Activated CD8-positive, alpha-beta T cell treated with anti-CD3 and anti-CD28 coated beads for 36 hours (primary cell): ENCODE results near the gene ADISSP. TPM values are rescaled to one million over a fixed set of nuclear protein-coding genes. Genes with fewer than 3 reads are reported as not detected.

Experiments
- ATAC-seq: fragments of 200-7000 bp; cut with Tn5 transposase; one replicate; pipeline ENCODE4 v1.10.0; 2021; ENCODE audit warnings: mild to moderate bottlenecking, moderate library complexity
- CTCF ChIA-PET: fragments of 350-600 bp; sonication (Branson Sonifier 250); formaldehyde crosslinking; loops from one replicate; lab custom pipeline; 2021; ENCODE audit warnings: antibody characterized with exemption; lab: Charles Lee
- POLR2A ChIA-PET: fragments of 350-600 bp; sonication (Branson Sonifier 250); formaldehyde crosslinking; loops from one replicate; lab custom pipeline; 2021; ENCODE audit warnings: antibody characterized with exemption; lab: Charles Lee
- DNase-seq: peaks from one replicate; pipeline ENCODE4 v3.0.0-alpha.2; 2020
- H3K27ac Mint-ChIP-seq: one replicate; pipeline ENCODE4 v1.8.0; 2021; ENCODE audit warnings: mild to moderate bottlenecking, mixed read lengths
- H3K27me3 Mint-ChIP-seq: one replicate; pipeline ENCODE4 v1.8.0; 2021; ENCODE audit warnings: mixed read lengths
- H3K36me3 Mint-ChIP-seq: one replicate; pipeline ENCODE4 v1.8.0; 2021; ENCODE audit warnings: low read depth, mixed read lengths
- H3K4me1 Mint-ChIP-seq: one replicate; pipeline ENCODE4 v1.8.0; 2021; ENCODE audit warnings: low read depth, mixed read lengths
- H3K4me3 Mint-ChIP-seq: one replicate; pipeline ENCODE4 v1.8.0; 2021; ENCODE audit warnings: mild to moderate bottlenecking, moderate library complexity, mixed read lengths
- H3K9me3 Mint-ChIP-seq: one replicate; pipeline ENCODE4 v1.8.0; 2021; ENCODE audit warnings: mixed read lengths
- intact Hi-C: fragments of 100-400 bp; cut with micrococcal nuclease; formaldehyde crosslinking; loops from one replicate; pipeline ENCODE4 v1.10.0; 2022
- total RNA-seq, 2 experiments: library from RNA; stranded (reverse); gene quantifications; one replicate each; pipeline ENCODE4 v1.2.3, GENCODE V29; 2021
- TF ChIP-seq, protein P1 (sequence below): fragments of 200-600 bp; IDR thresholded peaks from one replicate; pipeline ENCODE4 v1.8.0; 2022; ENCODE audit warnings: antibody characterized with exemption, mild to moderate bottlenecking

Gene ADISSP
- total RNA-seq, 2 experiments from 2014 or later, result 62.5 to 66.6 TPM

DNA sequence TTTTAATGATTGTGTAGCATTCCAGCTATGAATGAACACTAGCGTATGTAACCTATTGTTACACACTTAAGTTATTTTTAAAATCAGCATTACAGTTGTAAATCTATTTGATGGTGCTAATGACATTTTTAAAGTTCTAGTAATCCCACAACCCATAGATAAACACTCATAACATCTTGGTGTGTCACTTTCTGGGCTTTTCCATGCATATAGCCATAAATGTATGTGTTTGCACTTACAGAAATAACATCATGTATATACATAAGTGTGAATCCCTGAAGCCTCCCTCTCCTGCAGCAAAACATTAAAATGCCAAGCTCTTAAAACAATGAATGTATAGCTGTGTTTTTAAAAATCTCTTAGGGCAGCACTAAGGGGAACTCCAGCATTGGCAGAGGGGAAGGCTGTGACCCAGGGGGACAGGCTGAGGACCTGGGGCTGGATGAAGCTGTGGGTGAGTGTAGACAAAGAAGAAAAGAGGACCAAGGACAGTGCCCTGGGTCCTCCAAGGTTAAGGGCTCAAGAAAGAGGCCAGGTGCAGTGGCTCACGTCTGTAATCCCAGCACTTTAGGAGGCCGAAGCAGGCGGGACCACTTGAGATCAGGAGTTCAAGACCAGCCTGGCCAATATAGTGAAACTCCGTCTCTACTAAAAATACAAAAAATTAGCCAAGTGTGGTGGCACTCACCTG, 19.9 kb upstream of the ADISSP start:
- POLR2A ChIA-PET, result interaction anchor here (0.6 to 4.7 kb wide), 7 partner anchors 8 to 1346 kb away, joined by 3 to 46 read pairs (median 9); partner anchors contain the start of genes AP5S1 and CDC25B
- CTCF ChIA-PET, result interaction anchor here (0.9 to 5.9 kb wide), 13 partner anchors 8 to 298 kb away, joined by 3 to 69 read pairs (median 4); partner anchors contain the start of genes ADISSP, AP5S1 and CDC25B
- peaks cover 35% of the 10 kb centered on the region for H3K4me1 Mint-ChIP-seq

DNA sequence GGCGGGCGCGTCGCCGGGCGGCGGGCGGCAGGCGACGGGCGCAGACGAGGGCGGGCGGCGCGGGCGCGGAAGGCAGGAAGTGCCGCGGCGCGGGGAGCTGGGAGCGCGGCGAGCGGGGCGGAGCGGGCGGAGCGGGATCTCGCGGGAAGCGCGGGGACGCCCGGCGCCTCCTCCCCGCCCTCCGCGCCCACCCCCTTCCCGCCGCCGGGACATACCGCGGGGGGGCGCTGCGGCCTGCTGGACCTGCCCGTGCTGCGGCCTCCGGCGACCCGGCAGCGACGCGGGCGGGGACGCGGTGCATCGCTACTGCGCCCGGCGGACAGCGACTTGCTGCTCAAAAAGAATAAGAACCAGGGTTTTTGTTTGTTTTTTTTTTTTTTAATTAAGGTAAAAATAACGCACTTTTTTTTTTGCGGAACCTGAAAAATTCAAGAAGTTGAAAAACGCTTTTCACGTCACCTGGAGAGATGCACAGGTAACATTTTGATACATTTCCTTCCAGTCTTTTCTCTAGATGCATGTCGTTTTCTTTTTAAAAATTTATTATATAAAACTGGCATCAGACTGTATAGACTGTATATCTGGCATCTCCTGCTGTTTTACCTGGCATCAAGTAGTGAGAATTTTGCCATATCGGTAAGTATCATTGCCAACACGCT, 19.2 kb upstream of the ADISSP start, which contains the start of gene CENPB:
Gene CENPB (minus strand): TSS at position 76 of the 659 bp plus-strand sequence. CDS start 257 bp downstream, outside the sequence.
- Mint-ChIP-seq H3K27ac (peak within 1 kb of the TSS; percentile 85), H3K4me1 (peaks cover 37% of the 10 kb centered on the region), H3K36me3 (peaks cover 13% of the 10 kb centered on the region), H3K9me3 (no peaks in the 10 kb centered on the region), H3K27me3 (no peaks in the 10 kb centered on the region), H3K4me3 (peak within 1 kb of the TSS; percentile 80)
- TF ChIP-seq, protein P1, sequence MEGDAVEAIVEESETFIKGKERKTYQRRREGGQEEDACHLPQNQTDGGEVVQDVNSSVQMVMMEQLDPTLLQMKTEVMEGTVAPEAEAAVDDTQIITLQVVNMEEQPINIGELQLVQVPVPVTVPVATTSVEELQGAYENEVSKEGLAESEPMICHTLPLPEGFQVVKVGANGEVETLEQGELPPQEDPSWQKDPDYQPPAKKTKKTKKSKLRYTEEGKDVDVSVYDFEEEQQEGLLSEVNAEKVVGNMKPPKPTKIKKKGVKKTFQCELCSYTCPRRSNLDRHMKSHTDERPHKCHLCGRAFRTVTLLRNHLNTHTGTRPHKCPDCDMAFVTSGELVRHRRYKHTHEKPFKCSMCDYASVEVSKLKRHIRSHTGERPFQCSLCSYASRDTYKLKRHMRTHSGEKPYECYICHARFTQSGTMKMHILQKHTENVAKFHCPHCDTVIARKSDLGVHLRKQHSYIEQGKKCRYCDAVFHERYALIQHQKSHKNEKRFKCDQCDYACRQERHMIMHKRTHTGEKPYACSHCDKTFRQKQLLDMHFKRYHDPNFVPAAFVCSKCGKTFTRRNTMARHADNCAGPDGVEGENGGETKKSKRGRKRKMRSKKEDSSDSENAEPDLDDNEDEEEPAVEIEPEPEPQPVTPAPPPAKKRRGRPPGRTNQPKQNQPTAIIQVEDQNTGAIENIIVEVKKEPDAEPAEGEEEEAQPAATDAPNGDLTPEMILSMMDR, result peak; percentile 95
- ChIA-PET POLR2A (interaction anchor here (0.9 to 4.7 kb wide), 9 partner anchors 9 to 43 kb away, joined by 3 to 46 read pairs (median 9); partner anchors contain the start of genes ADISSP, AP5S1 and CDC25B), CTCF (interaction anchor here (0.6 to 5.9 kb wide), 22 partner anchors 9 to 298 kb away, joined by 3 to 69 read pairs (median 4); partner anchors contain the start of genes ADISSP, AP5S1 and CDC25B)
- intact Hi-C loops, result loop anchor here (2.0 kb wide), 1 partner anchor 34 kb away; the partner anchor contains the start of gene AP5S1
- ATAC-seq (peak; percentile 92), DNase-seq (peak; percentile 89)

More for the DNA sequence above, 19.9 kb upstream of the ADISSP start:
- Mint-ChIP-seq H3K9me3 (no peaks in the 10 kb centered on the region), H3K4me3 (peak overlapping the region; percentile 62), H3K27ac (peak overlapping the region; percentile 52), H3K27me3 (no peaks in the 10 kb centered on the region), H3K36me3 (peaks cover 13% of the 10 kb centered on the region)
- DNase-seq (no peak), ATAC-seq (no peak)
- TF ChIP-seq, protein P1, result no peak
- intact Hi-C loops, result loop anchor here (2.0 kb wide), 1 partner anchor 33 kb away; the partner anchor contains the start of gene AP5S1

DNA sequence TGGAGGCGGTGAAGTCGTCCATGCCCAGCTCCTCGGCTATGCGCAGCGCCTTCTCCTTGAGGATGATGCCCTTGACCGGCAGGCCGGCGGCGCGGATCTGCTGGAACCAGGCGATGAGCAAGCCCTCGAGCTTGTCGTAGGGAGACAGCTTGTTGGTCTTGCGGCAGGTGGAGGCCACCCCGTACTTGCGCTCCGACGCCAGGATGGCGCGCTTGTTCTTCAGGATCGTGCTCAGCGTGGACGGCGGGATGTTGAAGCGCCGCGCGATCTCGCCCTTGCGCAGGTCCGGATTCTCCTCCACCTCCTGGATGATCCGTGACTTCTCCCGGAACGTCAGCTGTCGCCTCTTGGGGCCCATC, 18.6 kb upstream of the ADISSP start:
- H3K36me3 Mint-ChIP-seq, result peaks cover 13% of the 10 kb centered on the region
- POLR2A ChIA-PET, result interaction anchor here (0.7 to 4.7 kb wide), 10 partner anchors 9 to 41 kb away, joined by 3 to 46 read pairs (median 7); partner anchors contain the start of genes ADISSP, AP5S1 and CDC25B
- DNase-seq, result peak; percentile 59
- ATAC-seq, result peak; percentile 21
- CTCF ChIA-PET, result interaction anchor here (0.6 to 5.9 kb wide), 16 partner anchors 9 to 146 kb away, joined by 3 to 69 read pairs (median 4); partner anchors contain the start of genes ADISSP, AP5S1 and CDC25B
- intact Hi-C loops, result loop anchor here (2.0 kb wide), 1 partner anchor 35 kb away; the partner anchor contains the start of gene AP5S1
- H3K4me3 Mint-ChIP-seq, result peak overlapping the region; percentile 80
- no peaks in the 10 kb centered on the region for H3K9me3 Mint-ChIP-seq
- peaks cover 42% of the 10 kb centered on the region for H3K4me1 Mint-ChIP-seq
- H3K27me3 Mint-ChIP-seq, result no peaks in the 10 kb centered on the region
- TF ChIP-seq, protein P1, result no peak
- H3K27ac Mint-ChIP-seq, result peak overlapping the region; percentile 85

DNA sequence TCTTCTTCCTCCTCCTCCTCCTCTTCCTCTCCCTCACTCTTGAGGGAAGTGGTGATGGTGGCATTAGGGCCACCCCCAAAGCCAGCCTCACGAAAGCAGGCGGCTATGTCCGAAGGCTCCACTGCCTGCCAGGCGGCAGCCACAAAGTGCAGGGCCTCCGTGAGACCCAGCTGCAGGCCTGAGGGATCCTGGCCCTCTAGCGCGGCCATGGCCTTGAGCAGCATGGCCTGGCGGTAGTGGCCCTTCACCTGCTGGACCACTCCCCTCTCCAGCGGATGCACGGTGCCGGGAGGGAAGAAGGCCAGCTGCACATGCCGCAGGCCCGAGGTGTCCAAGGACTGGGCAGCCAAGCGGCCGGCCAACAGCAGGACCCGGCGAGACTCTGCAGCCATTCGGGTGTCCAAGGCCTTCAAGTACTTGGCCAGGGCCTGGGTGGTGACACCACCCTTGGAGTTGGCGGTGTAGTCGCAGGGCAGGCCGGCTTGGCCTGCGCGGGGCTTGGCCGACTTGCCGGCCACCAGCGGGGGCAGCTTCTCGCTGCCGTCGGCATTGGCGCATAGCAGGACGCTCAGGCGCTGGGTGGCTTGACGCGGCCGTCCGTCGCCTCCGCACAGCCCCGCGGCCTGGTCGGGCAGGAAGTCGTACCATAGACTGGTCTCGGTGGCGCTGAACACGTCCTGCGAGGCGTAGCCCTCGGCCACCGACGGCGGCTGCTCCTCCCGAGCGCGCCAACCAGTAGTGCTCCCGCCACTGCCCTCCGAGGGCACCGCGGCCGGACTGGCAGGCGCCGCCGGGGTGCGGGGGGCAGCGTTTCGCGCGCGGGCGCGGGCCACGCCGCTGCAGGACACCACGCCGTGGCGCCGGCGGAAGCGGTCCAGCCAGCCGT, 17.9 kb upstream of the ADISSP start:
- peaks cover 13% of the 10 kb centered on the region for H3K36me3 Mint-ChIP-seq
- ATAC-seq (no peak), DNase-seq (no peak)
- no peaks in the 10 kb centered on the region for H3K9me3 Mint-ChIP-seq
- H3K4me1 Mint-ChIP-seq, result peaks cover 48% of the 10 kb centered on the region
- peak overlapping the region; percentile 66 for H3K27ac Mint-ChIP-seq
- POLR2A ChIA-PET, result interaction anchor here (0.7 to 4.7 kb wide), 9 partner anchors 8 to 41 kb away, joined by 3 to 46 read pairs (median 8); partner anchors contain the start of genes ADISSP, AP5S1 and CDC25B
- H3K27me3 Mint-ChIP-seq, result peaks cover 2% of the 10 kb centered on the region
- H3K4me3 Mint-ChIP-seq, result peak overlapping the region; percentile 80
- intact Hi-C loops, result loop anchor here (2.0 kb wide), 1 partner anchor 35 kb away; the partner anchor contains the start of gene AP5S1
- TF ChIP-seq, protein P1, result no peak
- CTCF ChIA-PET, result interaction anchor here (0.7 to 5.9 kb wide), 13 partner anchors 8 to 104 kb away, joined by 3 to 69 read pairs (median 5); partner anchors contain the start of genes ADISSP, AP5S1 and CDC25B
